Suprapubic skin (tissue), 4 donors: ENCODE results near the gene WDFY4. TPM values are rescaled to one million over a fixed set of nuclear protein-coding genes. Genes with fewer than 3 reads are reported as not detected.

Experiments used
- DNase-seq, 2 donors: peaks; one replicate each; pipeline ENCODE4 v3.0.0-alpha.2; 2019; ENCODE audit warnings: low spot score in 2 of 2
- H3K27ac ChIP-seq: fragments of 200-600 bp; sonication (generic); one replicate; pipeline ENCODE4 v1.5.1; 2019
- H3K27me3 ChIP-seq: fragments of 200-600 bp; sonication (generic); one replicate; pipeline ENCODE4 v1.5.1; 2019
- H3K36me3 ChIP-seq: fragments of 200-600 bp; sonication (generic); one replicate; pipeline ENCODE4 v1.5.1; 2019
- H3K4me1 ChIP-seq: fragments of 200-600 bp; sonication (generic); one replicate; pipeline ENCODE4 v1.5.1; 2019
- H3K4me3 ChIP-seq: fragments of 200-600 bp; sonication (generic); one replicate; pipeline ENCODE4 v1.5.1; 2019; ENCODE audit warnings: mild to moderate bottlenecking
- H3K9me3 ChIP-seq: fragments of 200-600 bp; sonication (generic); one replicate; pipeline ENCODE4 v1.5.1; 2019
- EP300 ChIP-seq: sonication (generic); formaldehyde crosslinking; IDR thresholded peaks from one replicate; pipeline ENCODE4 v1.6.1; 2017; ENCODE audit warnings: antibody characterized with exemption
- POLR2A ChIP-seq, 2 donors: fragments of 450-650 bp; IDR thresholded peaks; one replicate each; pipeline ENCODE4 v1.6.1; 2017; ENCODE audit warnings: antibody characterized with exemption in 2 of 2, mild to moderate bottlenecking in 2 of 2, moderate library complexity in 2 of 2
- POLR2AphosphoS5 ChIP-seq, 3 donors: sonication (generic); formaldehyde crosslinking; IDR thresholded peaks; one replicate each; pipeline ENCODE4 v1.6.1; 2017; ENCODE audit warnings: antibody characterized with exemption in 3 of 3
- WGBS: methylation state at CpG from one replicate; pipeline ENCODE4 v1.1.5; 2018; 5-methylcytosine and 5-hydroxymethylcytosine counted together
- total RNA-seq, 4 donors: library from RNA; depleted of rRNA; stranded (reverse); fragments of >200 nt; gene quantifications; one replicate each; pipeline ENCODE4 v1.1.0, GENCODE V29; 2016
- TF ChIP-seq, protein P1 (sequence below), 2 donors: fragments of 200-600 bp in 1 of 2; fragments of 450-650 bp in 1 of 2; sonication (generic) in 1 of 2; IDR thresholded peaks; one replicate each; pipeline ENCODE4 v1.5.1; 2016 to 2019; ENCODE audit warnings: antibody characterized with exemption in 2 of 2, mild to moderate bottlenecking in 1 of 2, moderate library complexity in 1 of 2

Gene WDFY4
- total RNA-seq, 4 donors from 2014 or later: 0.57 to 2.9 (median 1.0) TPM

DNA sequence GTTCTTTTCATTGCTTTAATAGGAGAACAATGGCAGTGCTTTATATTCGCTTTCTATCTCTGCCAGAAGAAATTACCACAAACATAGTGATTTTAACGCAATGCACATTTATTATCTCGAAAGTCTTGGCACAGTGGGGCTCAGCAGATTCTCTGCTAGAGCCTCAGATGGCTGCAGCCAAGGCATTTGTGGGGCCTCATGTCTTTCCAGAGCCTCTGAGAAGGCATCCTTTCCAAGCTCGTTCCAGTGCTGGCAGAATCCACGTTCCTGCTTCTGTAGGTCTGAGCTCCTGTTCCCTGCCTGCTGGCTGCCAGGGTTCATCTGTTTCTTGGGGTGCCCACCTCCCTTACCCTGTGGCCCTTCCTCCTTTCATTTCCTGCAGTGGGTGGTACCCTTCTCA, 194.8 kb downstream of the WDFY4 start:
- no peak overlapping the region for H3K27ac ChIP-seq
- H3K36me3 ChIP-seq: no peaks in the 10 kb centered on the region
- H3K4me1 ChIP-seq: no peaks in the 10 kb centered on the region
- TF ChIP-seq POLR2AphosphoS5 (IDR thresholded peaks at IDR 0.05) (no peak), EP300 (no peak), POLR2A (IDR thresholded peaks at IDR 0.05) (no peak)
- TF ChIP-seq, protein P1, sequence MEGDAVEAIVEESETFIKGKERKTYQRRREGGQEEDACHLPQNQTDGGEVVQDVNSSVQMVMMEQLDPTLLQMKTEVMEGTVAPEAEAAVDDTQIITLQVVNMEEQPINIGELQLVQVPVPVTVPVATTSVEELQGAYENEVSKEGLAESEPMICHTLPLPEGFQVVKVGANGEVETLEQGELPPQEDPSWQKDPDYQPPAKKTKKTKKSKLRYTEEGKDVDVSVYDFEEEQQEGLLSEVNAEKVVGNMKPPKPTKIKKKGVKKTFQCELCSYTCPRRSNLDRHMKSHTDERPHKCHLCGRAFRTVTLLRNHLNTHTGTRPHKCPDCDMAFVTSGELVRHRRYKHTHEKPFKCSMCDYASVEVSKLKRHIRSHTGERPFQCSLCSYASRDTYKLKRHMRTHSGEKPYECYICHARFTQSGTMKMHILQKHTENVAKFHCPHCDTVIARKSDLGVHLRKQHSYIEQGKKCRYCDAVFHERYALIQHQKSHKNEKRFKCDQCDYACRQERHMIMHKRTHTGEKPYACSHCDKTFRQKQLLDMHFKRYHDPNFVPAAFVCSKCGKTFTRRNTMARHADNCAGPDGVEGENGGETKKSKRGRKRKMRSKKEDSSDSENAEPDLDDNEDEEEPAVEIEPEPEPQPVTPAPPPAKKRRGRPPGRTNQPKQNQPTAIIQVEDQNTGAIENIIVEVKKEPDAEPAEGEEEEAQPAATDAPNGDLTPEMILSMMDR (IDR thresholded peaks at IDR 0.05): no peak
- WGBS: 64% methylated on average over 5 of the region's 5 CpGs
- no peaks in the 10 kb centered on the region for H3K27me3 ChIP-seq
- no peak for DNase-seq
- no peaks in the 10 kb centered on the region for H3K9me3 ChIP-seq
- H3K4me3 ChIP-seq: no peak overlapping the region

DNA sequence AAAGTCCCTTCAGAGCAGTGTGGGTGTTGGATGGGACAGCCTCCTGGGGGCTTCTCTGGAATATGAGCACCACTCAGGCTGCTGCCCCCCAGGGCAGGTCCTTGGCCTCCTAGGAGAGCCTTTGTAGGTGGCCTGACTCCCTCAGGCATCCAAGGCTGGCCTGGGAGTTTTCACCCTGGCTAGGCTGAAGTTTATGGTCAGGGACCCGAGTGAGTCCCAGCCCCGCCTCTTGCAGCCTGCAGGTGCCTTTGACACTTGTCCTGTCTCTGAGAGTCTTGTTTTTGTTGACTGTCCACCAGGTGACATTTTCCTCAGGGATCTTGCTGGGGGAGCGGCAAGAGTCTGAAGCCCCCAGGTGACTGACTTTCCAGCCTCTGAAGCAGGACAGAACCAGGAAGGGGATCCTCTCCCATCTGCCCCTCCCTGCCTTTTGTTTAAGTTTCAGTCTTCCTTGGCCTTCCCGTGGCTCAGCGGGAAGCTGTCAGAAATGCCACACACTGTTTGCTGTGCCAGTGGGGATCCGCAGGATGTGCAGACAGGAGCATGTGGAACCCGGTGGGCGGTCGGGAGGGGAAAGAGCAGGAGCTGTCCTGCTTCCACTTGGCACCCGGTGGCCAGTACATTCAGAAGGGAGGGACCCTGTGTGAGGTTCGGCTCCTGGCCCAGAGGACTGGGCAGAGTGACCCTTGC, 195.5 kb downstream of the WDFY4 start:
- Histone ChIP-seq H3K4me1 (no peaks in the 10 kb centered on the region), H3K36me3 (no peaks in the 10 kb centered on the region), H3K9me3 (no peaks in the 10 kb centered on the region), H3K27ac (no peak overlapping the region), H3K4me3 (no peak overlapping the region), H3K27me3 (no peaks in the 10 kb centered on the region)
- WGBS: 68% methylated on average over 10 of the region's 11 CpGs
- DNase-seq: no peak
- TF ChIP-seq, protein P1 (IDR thresholded peaks at IDR 0.05): no peak
- TF ChIP-seq EP300: no peak
- no peak for TF ChIP-seq POLR2AphosphoS5 (IDR thresholded peaks at IDR 0.05)
- TF ChIP-seq POLR2A (IDR thresholded peaks at IDR 0.05): no peak

DNA sequence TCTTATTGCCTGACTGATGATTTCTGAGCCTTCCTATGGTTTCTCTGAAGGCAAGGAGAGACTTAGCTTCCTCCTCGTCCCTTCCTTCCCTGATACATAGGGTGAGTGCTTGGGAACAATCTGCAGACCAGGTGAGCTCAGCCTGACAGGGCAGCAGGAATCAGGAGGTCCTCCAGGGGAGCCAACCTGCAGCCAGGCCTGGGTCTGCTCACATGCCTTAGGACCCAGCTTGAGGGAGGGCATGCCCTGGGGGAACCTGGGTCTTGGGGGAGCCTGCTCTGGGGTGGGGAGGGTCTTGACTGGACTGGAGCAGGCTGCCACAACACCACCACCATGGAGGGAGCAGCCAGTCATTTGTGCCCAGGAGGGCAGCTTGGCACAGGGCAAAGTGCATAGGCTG, 197.3 kb downstream of the WDFY4 start:
- H3K9me3 ChIP-seq: no peaks in the 10 kb centered on the region

DNA sequence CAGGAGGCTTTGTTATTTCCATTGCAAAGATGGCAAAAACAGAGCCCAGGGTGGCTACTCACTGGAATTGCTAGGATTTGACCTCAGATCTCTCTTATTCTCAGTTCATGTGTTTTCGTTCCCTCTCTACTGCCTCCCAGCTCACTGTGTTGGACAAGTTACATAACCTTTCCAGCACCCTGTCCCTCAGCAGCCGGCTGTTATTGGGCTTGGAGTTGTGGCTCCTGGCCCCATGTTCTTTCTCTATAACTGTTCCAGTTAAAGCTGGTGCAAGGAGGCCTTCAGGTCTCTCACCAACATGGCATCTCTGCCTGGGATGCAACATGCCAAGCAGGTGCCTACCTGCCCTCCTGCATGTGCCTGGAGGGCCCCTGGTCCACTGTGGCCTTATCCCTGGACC, 198.2 kb downstream of the WDFY4 start:
- H3K4me1 ChIP-seq: no peaks in the 10 kb centered on the region
- no peak overlapping the region for H3K27ac ChIP-seq
- no peaks in the 10 kb centered on the region for H3K9me3 ChIP-seq
- WGBS: 92% methylated on average over 2 of the region's 2 CpGs
- no peaks in the 10 kb centered on the region for H3K36me3 ChIP-seq
- no peak overlapping the region for H3K4me3 ChIP-seq
- DNase-seq: no peak
- no peaks in the 10 kb centered on the region for H3K27me3 ChIP-seq
- TF ChIP-seq POLR2AphosphoS5 (IDR thresholded peaks at IDR 0.05) (no peak), EP300 (no peak), POLR2A (IDR thresholded peaks at IDR 0.05) (no peak)
- TF ChIP-seq, protein P1 (IDR thresholded peaks at IDR 0.05): no peak

More for the DNA sequence above, 197.3 kb downstream of the WDFY4 start:
- Histone ChIP-seq H3K4me3 (no peak overlapping the region), H3K27ac (no peak overlapping the region), H3K36me3 (no peaks in the 10 kb centered on the region), H3K27me3 (no peaks in the 10 kb centered on the region), H3K4me1 (no peaks in the 10 kb centered on the region)
- no peak for DNase-seq
- whole genome bisulfite sequencing: no CpG with 5 or more reads among the region's 1 CpG
- TF ChIP-seq EP300 (no peak), POLR2A (IDR thresholded peaks at IDR 0.05) (no peak), POLR2AphosphoS5 (IDR thresholded peaks at IDR 0.05) (no peak)
- TF ChIP-seq, protein P1 (IDR thresholded peaks at IDR 0.05): no peak

DNA sequence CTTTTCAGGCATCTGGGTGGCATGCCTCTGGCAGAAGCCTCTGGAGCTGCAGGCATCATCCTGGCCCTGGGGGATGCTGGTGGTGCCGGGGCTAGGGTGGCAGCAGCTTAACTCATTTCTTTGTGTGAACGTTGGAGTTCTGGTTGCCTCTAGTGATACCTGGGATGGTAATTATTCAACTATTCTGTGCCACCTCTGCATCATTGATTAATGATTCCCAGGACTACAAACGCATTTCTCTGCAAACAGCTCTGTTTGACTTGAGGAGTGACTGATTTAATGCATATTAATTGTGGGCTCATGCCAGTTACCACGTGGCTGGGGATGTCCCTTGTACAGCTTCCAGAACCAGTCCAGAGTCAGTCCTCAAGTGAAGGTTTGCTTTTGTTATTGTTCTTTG, 199.0 kb downstream of the WDFY4 start:
- Histone ChIP-seq H3K4me1 (no peaks in the 10 kb centered on the region), H3K27me3 (no peaks in the 10 kb centered on the region), H3K9me3 (no peaks in the 10 kb centered on the region), H3K36me3 (no peaks in the 10 kb centered on the region), H3K27ac (no peak overlapping the region), H3K4me3 (no peak overlapping the region)
- 44% methylated on average over 4 of the region's 4 CpGs for WGBS
- DNase-seq: no peak
- TF ChIP-seq, protein P1 (IDR thresholded peaks at IDR 0.05): no peak
- no peak for TF ChIP-seq EP300
- no peak for TF ChIP-seq POLR2AphosphoS5 (IDR thresholded peaks at IDR 0.05)
- TF ChIP-seq POLR2A (IDR thresholded peaks at IDR 0.05): no peak
